GM12864 (cell line): ENCODE measurements around the gene DDC.

Experiments
- DNase-seq: peaks from one replicate; pipeline ENCODE4 v3.0.0-alpha.2; 2011; ENCODE audit warnings: low read depth
- H3K4me3 ChIP-seq: 2 replicates; pipeline ENCODE4 v1.5.1; 2011; ENCODE audit warnings: mild to moderate bottlenecking, low read depth, low read length, control low read depth
- TF ChIP-seq, protein P1 (sequence below): IDR thresholded peaks from 2 replicates; pipeline ENCODE4 v1.5.1; 2011; ENCODE audit warnings: low read depth, mild to moderate bottlenecking, moderate library complexity, low read length, control low read depth, inconsistent platforms; ENCODE audit errors: missing control alignments

Gene DDC

DNA sequence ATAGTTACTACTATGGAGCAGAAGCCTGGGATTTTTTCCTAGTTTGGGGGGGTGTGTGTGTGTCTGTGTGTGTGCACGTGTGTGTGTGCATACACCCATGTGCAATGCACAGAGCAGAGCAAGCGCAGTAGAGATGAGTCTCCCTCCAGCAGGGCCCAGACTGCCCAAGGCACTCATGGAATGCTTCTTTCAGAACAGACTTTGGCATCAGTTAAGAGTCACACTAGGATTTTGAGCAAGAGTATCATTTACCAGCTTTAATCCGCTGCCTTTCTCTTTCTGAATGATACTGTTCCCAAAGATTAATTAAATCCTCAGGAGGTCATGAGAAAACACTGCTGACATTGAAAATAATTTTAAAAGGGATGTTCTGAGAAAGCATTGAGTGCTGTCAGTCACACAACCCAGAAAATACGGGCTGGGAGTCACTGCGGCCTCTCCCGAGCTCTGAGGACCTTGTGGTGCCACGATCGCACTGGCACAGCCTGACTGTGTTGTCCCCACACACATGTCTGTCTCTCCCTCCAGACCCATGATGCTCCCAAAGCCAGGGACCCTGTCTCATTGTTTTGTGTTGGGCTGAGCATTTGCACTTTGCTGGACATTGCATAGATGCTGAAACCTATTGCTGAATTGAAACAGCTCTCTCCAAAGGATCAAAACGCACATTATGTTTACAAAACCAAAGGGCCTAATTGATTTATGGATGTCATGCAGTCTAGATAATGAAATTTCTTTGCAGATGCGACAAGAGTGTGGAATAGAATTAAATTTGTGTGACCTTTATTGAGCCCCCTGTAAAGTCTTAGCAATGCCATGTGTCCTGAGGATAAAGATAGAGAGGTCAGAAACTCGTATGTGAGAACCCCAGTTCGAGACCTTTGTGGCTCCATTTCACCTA is 60.3 kb downstream of the DDC start:
- TF ChIP-seq, protein P1, sequence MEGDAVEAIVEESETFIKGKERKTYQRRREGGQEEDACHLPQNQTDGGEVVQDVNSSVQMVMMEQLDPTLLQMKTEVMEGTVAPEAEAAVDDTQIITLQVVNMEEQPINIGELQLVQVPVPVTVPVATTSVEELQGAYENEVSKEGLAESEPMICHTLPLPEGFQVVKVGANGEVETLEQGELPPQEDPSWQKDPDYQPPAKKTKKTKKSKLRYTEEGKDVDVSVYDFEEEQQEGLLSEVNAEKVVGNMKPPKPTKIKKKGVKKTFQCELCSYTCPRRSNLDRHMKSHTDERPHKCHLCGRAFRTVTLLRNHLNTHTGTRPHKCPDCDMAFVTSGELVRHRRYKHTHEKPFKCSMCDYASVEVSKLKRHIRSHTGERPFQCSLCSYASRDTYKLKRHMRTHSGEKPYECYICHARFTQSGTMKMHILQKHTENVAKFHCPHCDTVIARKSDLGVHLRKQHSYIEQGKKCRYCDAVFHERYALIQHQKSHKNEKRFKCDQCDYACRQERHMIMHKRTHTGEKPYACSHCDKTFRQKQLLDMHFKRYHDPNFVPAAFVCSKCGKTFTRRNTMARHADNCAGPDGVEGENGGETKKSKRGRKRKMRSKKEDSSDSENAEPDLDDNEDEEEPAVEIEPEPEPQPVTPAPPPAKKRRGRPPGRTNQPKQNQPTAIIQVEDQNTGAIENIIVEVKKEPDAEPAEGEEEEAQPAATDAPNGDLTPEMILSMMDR: no peak

DNA sequence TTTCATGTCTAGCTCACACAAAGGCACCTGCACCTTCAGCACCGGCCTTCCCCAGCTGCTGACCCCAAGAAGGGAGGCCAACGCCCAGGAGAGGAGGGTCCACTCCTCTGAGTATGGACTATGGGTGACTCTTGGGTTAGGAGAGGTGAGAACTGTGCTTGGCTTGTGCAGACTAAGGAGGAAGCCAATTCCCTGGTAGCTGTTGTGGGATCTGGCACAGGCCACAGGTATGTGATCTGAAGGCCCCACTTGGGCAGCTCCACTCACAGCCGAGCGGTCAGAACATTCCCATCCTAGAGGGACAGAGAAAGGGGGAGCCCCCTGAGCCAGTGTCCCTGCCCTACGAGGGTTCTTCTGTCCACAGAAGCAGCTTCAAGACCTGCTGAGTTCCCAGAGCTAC is 62.3 kb downstream of the DDC start:
- TF ChIP-seq, protein P1: no peak
- DNase-seq: no peak
- H3K4me3 ChIP-seq: no peak overlapping the region

More for the DNA sequence above, 60.3 kb downstream of the DDC start:
- H3K4me3 ChIP-seq: no peak overlapping the region
- no peak for DNase-seq

DNA sequence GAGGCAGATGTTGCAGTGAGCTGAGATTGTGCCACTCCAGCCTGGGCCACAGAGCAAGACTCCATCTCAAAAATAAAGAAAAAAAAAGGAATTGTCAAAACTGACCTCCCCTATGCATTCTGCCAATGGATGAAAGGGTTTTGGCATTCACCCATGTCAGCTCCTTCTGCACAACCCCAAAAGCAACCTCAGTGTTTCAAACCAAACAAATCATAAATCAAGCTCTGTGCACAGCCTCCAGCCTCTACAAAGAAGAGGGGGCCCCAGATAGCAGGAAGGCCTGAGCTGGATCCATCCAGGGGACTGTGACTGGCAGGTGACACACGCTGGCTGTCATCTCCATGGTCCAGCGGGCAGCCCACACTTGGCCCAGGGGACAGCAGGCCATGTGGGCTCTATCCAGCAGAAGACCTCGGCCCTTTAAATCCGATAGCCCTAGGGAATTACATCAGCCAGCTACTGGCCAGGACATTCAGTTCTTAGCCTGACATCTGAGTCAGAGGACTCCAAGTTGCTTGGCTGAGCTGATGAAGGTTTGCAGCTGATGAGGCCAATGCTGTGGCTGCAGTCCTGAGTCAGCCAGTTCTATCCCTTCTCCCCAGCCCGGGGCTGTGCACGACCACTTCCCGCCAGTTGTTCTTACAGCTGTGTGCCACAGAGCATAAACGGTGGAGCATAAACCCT is 63.1 kb downstream of the DDC start:
- TF ChIP-seq, protein P1: no peak
- no peak overlapping the region for H3K4me3 ChIP-seq
- DNase-seq: no peak

DNA sequence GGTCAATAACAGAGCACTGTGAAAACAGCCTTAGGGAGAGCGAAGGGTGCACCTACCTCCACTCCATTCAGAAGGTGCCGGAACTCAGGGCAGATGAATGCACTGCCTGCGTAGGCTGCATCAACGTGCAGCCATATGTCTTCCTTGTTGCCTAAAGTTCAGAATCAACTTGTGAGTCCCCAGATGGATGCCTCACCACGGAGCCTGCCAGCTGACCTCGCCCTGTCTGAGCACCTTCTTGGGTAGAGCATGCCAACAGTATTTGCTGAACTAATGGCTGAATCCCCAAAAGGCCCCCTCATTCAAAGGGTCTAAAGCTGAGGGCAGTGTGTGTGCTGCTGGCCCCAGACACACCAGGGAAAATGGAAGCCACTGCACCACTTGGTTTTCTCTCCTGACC is 66.1 kb downstream of the DDC start:
- DNase-seq: no peak
- H3K4me3 ChIP-seq: no peak overlapping the region
- TF ChIP-seq, protein P1: no peak

DNA sequence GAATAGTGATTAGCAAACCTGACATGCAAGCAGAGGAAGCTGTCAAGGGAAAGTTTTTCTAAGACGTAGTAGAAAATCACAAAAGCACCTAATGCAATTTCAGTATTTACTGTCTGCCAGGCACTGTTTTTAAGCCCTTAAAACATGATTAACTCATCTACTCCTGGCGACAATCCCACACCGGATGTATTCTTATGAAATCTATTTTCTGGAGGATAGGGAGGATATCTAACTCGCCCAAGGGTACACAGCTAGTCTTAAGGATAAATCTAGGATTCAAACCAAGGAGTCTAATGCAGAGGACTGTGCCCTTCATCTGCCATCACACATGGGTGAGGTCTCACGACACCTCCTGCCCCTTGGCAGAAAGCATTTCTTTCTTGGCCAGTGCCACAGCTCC is 67.2 kb downstream of the DDC start:
- DNase-seq: no peak
- TF ChIP-seq, protein P1: no peak
- no peak overlapping the region for H3K4me3 ChIP-seq

DNA sequence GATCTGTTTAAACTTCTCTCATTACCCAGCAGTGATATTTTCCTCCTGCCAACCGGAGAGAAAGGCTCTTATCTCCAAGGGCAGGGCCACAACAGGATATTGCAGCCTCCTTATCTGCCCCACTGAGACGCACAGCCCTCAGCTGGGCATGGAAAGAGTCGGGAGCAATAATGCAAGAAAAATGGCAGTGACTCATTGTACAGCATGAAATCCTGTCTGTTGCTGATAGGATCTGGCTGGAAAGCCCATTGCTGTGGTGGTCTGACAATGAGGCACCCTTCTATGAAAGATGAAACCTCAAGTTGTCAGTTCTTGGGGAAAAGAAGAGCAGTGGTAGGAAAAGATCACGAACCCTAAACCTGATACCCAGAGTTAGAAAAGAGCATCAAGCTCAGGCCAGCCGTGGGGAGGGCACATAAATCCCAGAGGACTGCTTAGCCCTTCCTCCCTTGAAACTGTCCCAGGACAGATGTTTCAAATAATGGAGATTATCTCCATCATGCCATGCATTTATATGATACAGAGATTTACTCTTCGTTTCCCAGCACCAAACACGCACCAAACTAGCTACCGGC is 68.0 kb downstream of the DDC start:
- TF ChIP-seq, protein P1: no peak
- no peak for DNase-seq
- H3K4me3 ChIP-seq: no peak overlapping the region
